OCI-LY7 (cell line): ENCODE data around the gene FAM185A.
"Not testable (repeated sequence)": the region's sequence is repeated elsewhere in the genome, so short reads cannot be mapped to it uniquely, and the experiment has no call there.

Experiments
- EZH2phosphoT487 ChIP-seq: fragments of 200-600 bp; sonication (generic); IDR thresholded peaks from 2 replicates; pipeline ENCODE4 v1.6.1; 2018; ENCODE audit warnings: low read depth, borderline replicate concordance, mild to moderate bottlenecking, mixed run types, antibody characterized with exemption, low read length, moderate library complexity, mixed read lengths
- TF ChIP-seq, protein P1 (sequence below): fragments of 200-600 bp; sonication (generic); conservative IDR thresholded peaks from 2 replicates; pipeline ENCODE4 v1.5.1; 2014; ENCODE audit warnings: mild to moderate bottlenecking, antibody characterized with exemption, low read length, moderate library complexity, mixed read lengths

- TF ChIP-seq, protein P1, sequence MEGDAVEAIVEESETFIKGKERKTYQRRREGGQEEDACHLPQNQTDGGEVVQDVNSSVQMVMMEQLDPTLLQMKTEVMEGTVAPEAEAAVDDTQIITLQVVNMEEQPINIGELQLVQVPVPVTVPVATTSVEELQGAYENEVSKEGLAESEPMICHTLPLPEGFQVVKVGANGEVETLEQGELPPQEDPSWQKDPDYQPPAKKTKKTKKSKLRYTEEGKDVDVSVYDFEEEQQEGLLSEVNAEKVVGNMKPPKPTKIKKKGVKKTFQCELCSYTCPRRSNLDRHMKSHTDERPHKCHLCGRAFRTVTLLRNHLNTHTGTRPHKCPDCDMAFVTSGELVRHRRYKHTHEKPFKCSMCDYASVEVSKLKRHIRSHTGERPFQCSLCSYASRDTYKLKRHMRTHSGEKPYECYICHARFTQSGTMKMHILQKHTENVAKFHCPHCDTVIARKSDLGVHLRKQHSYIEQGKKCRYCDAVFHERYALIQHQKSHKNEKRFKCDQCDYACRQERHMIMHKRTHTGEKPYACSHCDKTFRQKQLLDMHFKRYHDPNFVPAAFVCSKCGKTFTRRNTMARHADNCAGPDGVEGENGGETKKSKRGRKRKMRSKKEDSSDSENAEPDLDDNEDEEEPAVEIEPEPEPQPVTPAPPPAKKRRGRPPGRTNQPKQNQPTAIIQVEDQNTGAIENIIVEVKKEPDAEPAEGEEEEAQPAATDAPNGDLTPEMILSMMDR, result not testable (repeated sequence)
- not testable (repeated sequence) for TF ChIP-seq EZH2phosphoT487
Observed at GRCh38 chr7:102726170-102726569, 22.6 kb upstream of the FAM185A start.
